Neural crest cell (in vitro differentiated cells): Measurements from ENCODE around the gene COLEC12. TPM values are rescaled to one million over a fixed set of nuclear protein-coding genes. Genes with fewer than 3 reads are reported as not detected.

ENCODE experiments used
- DNase-seq: peaks from one replicate; pipeline ENCODE4 v3.0.0; 2021; ENCODE audit warnings: low read depth, mixed read lengths, low spot score
- H3K27ac Mint-ChIP-seq: one replicate; pipeline ENCODE4 v1.8.0; 2021; ENCODE audit warnings: mild to moderate bottlenecking, mixed read lengths; ENCODE audit not compliant: unreplicated experiment
- H3K27me3 Mint-ChIP-seq: 2 replicates; pipeline ENCODE4 v1.8.0; 2021; ENCODE audit warnings: low read depth, mild to moderate bottlenecking, mixed read lengths
- H3K36me3 Mint-ChIP-seq: 2 replicates; pipeline ENCODE4 v1.8.0; 2021; ENCODE audit warnings: low read depth, mild to moderate bottlenecking, mixed read lengths
- H3K4me1 Mint-ChIP-seq: 2 replicates; pipeline ENCODE4 v1.8.0; 2021; ENCODE audit warnings: mixed read lengths
- H3K4me3 Mint-ChIP-seq: one replicate; pipeline ENCODE4 v1.8.0; 2021; ENCODE audit warnings: mild to moderate bottlenecking, mixed read lengths
- H3K9me3 Mint-ChIP-seq: 2 replicates; pipeline ENCODE4 v1.8.0; 2021; ENCODE audit warnings: mixed read lengths
- total RNA-seq: library from RNA; stranded (reverse); gene quantifications from 2 replicates; pipeline ENCODE4 v1.2.1, GENCODE V29; 2021
- TF ChIP-seq, protein P1 (sequence below): fragments of 200-600 bp; sonication (generic); conservative IDR thresholded peaks from 2 replicates; pipeline ENCODE4 v1.5.0; 2021; ENCODE audit warnings: antibody characterized with exemption, mild to moderate bottlenecking

Gene COLEC12
- total RNA-seq, 1 donor from 2014 or later: 1.7 TPM

DNA sequence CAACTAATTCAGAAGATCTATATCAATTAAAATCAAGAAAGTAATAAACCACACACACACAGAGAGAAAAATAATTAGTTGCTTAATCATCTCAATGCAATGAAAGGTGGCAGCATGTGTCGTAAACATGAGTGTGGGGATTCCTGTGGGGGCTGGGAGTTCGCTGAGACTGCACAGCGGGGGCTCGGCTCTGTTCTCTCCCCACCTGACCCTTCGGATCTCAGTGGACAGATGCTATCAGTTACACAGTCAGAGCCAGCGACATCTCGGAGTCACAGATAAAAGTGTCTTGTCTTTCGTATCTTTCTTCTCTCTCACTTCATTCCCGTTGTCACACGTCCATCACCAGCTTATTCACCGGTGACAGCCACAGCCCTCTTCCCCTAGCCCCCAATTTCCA, 37.1 kb downstream of the COLEC12 start:
- Mint-ChIP-seq H3K27me3 (peaks cover 12% of the 10 kb centered on the region), H3K27ac (no peak overlapping the region), H3K4me1 (peaks cover 16% of the 10 kb centered on the region), H3K9me3 (no peaks in the 10 kb centered on the region), H3K4me3 (no peak overlapping the region), H3K36me3 (no peaks in the 10 kb centered on the region)
- TF ChIP-seq, protein P1, sequence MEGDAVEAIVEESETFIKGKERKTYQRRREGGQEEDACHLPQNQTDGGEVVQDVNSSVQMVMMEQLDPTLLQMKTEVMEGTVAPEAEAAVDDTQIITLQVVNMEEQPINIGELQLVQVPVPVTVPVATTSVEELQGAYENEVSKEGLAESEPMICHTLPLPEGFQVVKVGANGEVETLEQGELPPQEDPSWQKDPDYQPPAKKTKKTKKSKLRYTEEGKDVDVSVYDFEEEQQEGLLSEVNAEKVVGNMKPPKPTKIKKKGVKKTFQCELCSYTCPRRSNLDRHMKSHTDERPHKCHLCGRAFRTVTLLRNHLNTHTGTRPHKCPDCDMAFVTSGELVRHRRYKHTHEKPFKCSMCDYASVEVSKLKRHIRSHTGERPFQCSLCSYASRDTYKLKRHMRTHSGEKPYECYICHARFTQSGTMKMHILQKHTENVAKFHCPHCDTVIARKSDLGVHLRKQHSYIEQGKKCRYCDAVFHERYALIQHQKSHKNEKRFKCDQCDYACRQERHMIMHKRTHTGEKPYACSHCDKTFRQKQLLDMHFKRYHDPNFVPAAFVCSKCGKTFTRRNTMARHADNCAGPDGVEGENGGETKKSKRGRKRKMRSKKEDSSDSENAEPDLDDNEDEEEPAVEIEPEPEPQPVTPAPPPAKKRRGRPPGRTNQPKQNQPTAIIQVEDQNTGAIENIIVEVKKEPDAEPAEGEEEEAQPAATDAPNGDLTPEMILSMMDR: no peak
- DNase-seq: no peak

GRCh38 chr18:461762-462161, 38.7 kb downstream of the COLEC12 start:
- Mint-ChIP-seq H3K27me3 (peaks cover 12% of the 10 kb centered on the region), H3K4me1 (peaks cover 21% of the 10 kb centered on the region), H3K4me3 (no peak overlapping the region), H3K27ac (no peak overlapping the region), H3K36me3 (no peaks in the 10 kb centered on the region), H3K9me3 (no peaks in the 10 kb centered on the region)
- no peak for DNase-seq
- TF ChIP-seq, protein P1: no peak

DNA sequence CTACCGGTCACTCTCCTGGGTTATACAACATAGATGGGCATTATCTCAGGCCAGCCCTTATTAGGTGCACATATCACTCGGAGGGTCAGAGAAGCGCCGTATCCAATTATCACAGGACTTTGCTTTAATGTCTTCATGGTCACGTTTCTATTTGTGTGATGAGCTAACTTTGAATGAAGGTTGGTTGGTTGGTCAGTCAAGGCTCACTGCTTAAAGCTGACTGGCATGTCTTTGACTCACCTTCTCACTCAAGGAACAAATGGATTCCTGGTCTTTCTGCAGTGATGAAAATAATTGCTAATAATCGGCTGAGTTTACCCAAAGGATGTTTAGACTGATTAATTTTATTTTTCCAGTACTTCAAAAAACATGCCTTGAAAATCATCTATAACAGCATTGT, 39.7 kb downstream of the COLEC12 start:
- DNase-seq: no peak
- no peak overlapping the region for H3K27ac Mint-ChIP-seq
- TF ChIP-seq, protein P1: no peak
- peaks cover 21% of the 10 kb centered on the region for H3K4me1 Mint-ChIP-seq
- no peak overlapping the region for H3K4me3 Mint-ChIP-seq
- H3K27me3 Mint-ChIP-seq: peaks cover 10% of the 10 kb centered on the region
- H3K9me3 Mint-ChIP-seq: no peaks in the 10 kb centered on the region
- no peaks in the 10 kb centered on the region for H3K36me3 Mint-ChIP-seq

GRCh38 chr18:459814-460593, 40.5 kb downstream of the COLEC12 start:
- H3K4me1 Mint-ChIP-seq: peaks cover 21% of the 10 kb centered on the region
- H3K27me3 Mint-ChIP-seq: peaks cover 10% of the 10 kb centered on the region
- no peak overlapping the region for H3K4me3 Mint-ChIP-seq
- no peaks in the 10 kb centered on the region for H3K9me3 Mint-ChIP-seq
- no peak overlapping the region for H3K27ac Mint-ChIP-seq
- no peaks in the 10 kb centered on the region for H3K36me3 Mint-ChIP-seq
- TF ChIP-seq, protein P1: no peak
- DNase-seq: no peak

- no peak for DNase-seq
- TF ChIP-seq, protein P1: no peak
- Mint-ChIP-seq H3K27me3 (peaks cover 7% of the 10 kb centered on the region), H3K9me3 (no peaks in the 10 kb centered on the region), H3K27ac (no peak overlapping the region), H3K4me3 (no peak overlapping the region), H3K4me1 (peaks cover 5% of the 10 kb centered on the region), H3K36me3 (no peaks in the 10 kb centered on the region)
Measured at GRCh38 chr18:457521-458412, 42.7 kb downstream of the COLEC12 start.
